ENCODE data around the gene ZNF627.
"Not testable (repeated sequence)": the region's sequence is repeated elsewhere in the genome, so short reads cannot be mapped to it uniquely, and the experiment has no call there.

Gene ZNF627

DNA sequence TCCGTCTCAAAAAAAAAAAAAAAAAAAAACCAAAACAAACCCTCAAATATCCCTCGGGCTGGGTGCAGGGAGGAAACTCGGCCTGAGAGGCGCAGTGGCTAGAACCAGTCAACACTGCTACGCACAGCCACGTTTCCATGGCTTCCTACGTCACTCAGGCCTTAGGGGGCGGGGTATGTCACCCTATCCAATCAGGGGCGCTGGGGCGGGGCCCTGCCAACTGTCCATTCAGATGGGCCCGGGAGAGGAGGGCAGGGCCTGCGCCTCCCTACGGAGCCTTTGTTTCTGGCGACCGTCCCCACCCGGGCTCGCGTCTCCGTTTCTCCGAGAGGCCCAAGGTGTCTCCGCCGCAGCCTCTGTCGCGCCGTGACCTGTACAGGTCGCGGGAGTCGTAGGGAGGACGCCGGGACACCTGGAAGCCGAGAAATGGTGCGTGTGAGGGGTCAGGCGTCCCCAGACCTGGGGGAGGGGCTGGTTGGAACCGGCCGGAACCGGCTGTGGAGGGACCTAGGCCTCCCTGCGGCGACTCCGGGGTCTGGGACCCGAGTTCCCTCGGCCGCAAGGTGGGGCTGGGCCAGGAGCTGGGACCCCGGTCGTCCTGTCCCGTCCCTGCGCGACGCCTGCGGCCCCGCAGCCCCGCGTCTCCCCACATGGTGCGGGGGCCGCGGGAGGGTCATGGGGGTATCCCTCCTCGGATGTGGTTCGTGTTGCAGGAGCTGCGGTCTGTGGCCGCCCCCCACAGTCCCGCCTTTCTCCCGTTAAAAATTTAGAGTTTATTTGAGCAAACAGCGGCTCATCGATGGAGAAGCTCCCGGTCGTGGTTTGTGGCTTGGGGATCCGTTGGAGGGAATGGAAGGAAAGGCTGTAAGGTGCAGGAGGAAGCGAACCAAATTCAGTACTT, at the start of gene ZNF627:
Gene ZNF627, plus strand, starts transcription at position 282 of the 901 bp plus-strand sequence. Its CDS starts 145 bp downstream, at position 427.
- peak; percentile 97 to 99 for DNase-seq (ENCODE audit: low read depth in 2 of 2)

DNA sequence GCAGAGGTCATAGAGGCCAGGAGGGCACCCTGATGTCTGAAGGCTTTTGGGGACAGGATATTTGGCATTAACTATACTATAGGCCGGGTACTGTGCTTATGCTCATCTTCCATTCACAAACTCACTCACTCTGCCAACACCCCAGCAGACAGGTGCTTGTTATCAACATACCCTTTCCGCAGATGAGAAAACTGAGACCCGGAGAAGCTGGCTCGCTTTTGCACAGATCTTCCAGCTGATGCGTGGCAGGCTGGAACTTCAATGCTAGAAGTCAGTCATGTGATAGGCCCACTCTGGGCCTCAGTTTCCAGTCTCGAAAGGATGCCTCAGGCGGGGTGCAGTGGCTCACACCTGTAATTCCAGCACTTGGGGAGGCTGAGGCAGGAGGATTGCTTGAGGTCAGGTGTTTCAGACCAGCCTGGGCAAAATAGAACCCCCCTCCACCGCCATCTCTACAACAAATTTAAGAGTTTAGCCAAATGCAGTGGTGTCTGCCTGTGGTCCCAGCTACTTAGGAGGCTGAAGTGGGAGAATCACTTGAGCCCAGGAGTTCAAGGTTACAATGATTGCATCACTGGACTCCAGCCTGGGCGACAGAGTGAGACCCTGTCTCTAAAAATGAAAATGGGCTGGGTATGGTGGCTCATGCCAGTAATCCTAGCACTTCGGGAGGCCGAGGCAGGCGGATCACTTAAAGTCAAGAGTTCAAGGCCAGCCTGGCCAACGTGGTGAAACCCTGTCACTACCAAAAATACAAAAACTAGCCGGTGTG, 49.2 kb upstream of the ZNF627 start:
- no peak for DNase-seq (ENCODE audit: low read depth in 2 of 2)

DNA sequence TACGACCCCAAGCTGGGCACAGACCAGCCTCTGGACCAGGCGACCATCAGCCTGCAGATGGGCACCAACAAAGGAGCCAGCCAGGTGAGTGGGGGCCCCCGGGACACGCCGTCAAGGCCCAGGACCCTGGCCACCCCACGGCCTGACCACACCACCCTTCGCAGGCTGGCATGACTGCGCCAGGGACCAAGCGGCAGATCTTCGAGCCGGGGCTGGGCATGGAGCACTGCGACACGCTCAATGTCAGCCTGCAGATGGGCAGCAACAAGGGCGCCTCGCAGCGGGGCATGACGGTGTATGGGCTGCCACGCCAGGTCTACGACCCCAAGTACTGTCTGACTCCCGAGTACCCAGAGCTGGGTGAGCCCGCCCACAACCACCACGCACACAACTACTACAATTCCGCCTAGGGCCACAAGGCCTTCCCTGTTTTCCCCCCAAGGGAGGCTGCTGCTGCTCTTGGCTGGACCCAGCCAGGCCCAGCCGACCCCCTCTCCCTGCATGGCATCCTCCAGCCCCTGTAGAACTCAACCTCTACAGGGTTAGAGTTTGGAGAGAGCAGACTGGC, 47.8 kb upstream of the ZNF627 start:
- no peak for DNase-seq (ENCODE audit: low read depth in 2 of 2)

DNA sequence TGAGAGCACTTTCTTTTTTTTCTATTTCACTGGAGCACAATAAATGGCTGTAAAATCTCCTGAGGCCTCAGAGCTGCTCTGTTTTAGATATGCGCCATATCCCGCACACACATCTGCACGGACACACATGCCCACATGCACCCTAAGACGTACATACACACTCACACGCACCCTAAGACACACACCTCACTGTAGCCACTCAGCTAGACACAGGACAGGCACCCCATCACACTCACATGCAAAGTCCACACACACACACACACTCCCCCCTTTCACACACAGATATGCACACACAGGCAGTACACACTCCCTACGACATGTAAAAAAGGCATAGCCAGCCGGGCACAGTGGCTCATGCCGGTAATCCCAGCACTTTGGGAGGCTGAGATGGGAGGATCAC, 47.0 kb upstream of the ZNF627 start:
- DNase-seq (ENCODE audit: low read depth in 2 of 2): no peak

DNA sequence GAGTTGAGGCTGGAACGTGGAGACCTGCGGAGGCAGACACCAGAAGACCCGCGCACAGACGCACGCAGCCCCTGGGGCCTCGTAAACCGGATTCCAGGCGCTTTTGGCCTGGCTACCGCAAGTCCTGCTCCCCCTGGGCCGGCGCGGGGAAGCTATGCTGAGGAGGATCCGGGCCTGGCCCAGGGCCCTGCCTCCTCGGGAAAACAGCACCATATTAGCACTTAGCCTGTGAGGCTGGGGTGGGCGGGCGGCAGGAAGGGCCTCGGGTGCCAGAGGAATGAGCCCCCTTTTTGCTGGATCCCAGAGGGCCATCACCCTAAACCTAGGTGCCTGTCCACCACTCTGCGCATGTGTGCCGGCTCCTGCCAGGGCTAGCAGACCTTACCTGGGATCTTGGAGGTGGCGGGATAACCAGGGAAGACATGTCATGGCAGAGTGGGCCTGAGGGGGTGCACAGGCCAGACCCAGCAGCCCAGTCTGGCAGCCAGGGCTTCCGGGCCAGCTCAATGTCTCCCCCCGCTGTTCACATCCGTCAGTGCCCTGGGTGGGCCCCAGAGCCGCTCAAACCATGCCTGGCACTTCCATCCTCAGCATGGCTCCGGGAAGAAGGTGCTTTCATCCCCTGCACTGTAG, 45.6 kb upstream of the ZNF627 start:
- no peak for DNase-seq (ENCODE audit: low read depth in 2 of 2)

DNA sequence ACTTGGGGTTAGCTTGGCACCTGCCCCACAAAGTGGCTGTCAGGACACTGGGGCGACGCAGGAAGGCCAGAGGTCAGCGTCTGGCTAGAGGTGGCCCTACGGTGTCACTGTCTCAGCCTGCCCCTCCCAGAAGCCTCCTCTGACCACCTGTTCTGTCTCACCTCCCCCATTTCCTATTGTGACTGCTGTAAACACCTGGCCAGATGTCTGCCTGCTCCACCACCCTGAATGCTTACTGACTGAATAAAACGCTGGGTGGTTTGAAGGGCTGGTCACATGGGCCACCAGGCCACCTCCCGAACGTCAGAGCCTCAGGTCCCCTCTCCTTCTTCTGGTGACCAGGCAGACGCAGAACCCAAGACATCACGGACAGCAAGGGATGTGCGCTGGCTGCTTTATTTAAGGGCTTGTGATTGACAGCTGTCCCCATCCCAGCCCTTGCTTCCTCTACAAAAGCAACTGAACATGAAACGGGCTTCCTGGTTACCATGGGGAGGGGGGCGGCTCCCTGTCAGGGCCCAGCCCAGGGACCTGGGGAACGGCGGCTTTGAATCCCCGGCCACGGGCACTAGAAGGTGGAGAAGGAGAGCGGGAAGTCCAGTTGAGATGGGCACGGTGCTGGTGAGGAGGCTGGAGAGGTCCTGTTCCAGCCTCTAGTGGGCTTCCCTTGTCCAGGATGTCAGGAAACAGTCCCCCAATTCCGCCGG, 44.5 kb upstream of the ZNF627 start:
- DNase-seq (ENCODE audit: low read depth in 2 of 2): no peak

DNA sequence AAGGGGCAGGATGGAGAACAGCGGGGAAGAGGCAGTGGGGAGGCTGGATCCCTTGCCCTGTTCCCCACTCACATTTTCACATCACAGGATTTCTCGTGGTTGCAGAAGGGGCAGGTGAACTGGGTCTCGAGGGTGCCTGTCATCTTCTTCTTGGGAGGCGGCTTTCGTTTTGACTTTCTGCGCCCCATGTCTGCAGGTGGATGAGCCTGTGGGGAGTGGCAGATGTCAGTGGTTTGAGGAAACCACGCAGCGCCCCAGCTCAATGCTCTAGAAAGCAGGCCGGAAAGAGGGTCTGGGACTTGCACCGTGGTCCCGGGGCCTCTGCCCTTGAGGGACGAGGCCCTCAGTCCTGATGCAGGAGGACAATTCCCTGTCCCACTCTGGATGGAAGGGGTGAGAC, 43.1 kb upstream of the ZNF627 start:
- DNase-seq (ENCODE audit: low read depth in 2 of 2): no peak

DNA sequence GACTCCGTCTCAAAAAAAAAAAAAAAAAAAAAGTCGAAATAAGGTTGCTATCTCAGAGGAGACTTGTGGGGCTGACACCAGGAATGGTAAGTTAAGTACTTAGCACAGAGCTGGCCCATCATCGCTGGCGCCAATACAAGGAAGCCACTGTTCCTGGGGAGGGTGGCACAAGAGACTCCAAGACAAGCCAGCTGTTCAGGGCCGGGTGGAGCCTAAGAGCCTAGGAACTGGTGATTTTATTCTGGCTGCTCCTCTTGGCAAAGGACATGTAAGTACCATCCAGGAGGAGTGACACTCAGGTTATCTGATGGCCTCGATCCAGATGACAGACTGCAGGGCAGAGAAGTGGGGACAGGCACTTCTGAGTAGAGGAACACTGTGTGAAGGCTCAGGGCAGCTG, 42.0 kb upstream of the ZNF627 start:
- DNase-seq (ENCODE audit: low read depth in 2 of 2): no peak

DNA sequence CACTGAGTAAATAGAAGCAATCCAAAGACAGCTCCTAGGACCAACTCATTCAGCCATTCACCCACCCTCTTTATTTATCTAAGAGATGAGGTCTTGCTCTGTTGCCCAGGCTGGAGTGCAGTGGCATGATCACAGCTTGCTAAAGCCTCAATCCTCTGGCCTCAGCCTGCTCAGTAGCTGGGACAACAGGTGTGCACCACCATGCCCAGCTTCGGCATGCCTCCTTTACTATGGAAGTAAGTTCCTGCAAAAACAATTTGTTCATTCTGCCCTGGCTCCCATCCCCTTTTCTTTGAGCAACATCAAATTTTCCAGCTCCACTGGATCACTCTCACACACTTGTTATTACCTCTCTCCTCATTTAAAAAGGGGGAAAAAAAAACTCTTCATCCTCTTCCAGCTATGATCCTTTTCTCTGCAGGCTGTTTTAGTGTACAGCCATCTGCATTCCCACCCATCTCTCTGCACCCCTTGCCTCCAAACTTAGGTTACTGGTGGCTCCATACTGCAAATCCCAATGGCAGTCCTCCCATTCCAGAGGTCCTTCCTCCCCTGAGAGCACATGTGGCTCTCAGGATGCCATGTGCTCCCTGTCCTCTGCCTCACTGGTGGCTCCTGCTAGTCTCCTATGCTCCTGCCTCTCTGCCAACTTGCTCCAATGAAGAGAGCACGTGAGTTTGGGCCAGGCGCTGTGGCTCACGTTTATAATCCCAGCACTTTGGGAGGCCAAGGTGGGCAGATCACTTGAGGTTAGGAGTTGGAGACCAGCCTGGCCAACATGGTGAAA, 40.5 kb upstream of the ZNF627 start:
- DNase-seq (ENCODE audit: low read depth in 2 of 2): no peak

DNA sequence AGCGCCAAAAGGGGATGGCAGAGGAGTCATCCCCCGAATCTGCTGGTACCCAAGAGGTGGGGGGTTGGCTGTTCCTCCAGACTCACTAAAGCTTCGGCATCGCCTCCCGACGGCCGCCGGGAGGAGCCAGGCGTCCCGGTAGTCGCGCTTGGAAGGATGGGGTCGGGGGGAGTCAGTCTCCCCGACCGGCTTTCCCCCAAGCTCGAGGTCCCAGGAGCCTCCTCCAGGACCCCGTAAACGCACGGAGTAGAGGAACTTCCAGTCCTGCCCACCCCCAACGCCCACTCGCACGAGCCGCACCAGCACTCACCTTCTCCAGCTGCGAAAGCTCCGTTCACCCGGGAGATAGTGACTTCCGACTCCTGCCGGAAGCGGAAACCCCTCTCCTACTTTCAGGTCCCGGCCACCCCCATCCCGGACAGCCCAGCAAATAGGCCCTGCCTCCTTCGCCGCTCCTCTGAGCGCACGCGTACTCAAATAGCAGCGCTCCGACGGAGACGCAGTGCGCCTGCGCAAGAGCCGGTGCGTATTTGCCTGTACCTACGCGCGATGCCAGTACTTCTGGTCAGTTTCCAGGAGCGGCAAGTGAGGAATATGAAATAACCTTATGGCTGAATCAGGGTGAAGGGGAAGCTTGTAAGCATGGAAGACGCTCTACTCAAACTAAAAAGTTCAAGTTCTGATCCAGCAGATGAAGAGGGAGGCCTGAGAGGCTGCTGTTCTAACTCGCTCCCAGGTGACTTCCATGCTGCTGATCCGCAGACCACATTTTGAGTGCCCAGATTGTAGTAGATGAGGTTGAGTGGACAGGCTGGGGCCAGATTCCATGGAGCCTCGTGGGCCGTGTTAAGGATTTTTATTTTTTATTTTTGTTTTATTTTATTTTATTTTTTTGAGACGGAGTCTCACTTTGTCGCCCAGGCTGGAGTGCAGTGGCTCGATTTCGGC, 38.1 kb upstream of the ZNF627 start, which contains the start of gene ELOF1:
Gene ELOF1, minus strand, starts transcription at position 350 of the 948 bp plus-strand sequence. CDS start 4,883 bp downstream, outside the sequence.
- peak; percentile 95 to 97 for DNase-seq (ENCODE audit: low read depth in 2 of 2)

DNA sequence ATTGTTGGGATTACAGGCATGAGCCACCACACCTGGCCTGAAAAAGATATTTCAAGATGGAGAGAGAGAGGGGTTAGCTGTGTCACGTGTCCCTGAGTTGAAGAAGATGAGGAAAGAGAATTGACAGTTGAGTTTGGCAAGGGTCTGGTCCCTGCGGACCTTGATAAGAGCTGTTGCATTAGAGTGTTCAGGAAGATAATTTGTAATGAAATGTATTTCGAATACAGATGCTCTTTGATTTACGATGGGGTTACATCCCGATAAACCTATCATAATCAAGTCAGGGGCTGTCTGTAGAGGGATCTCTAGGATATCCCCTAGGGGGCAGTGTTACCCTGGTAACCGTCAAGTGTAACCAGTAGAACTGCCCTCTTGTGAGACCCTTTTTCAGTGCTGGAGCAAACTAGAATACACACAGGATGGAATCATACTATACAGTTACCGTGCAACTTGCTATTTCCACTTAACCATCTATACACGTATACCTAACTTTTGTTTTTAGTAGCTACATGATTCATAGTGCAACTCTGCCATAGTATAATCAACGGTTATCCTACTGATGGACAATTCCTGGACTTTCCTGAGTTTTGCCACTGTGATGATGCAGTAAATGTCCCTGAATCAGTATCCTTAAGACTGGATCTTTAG, 36.8 kb upstream of the ZNF627 start:
- peak; percentile 51 to 55 for DNase-seq (ENCODE audit: low read depth in 2 of 2)

DNA sequence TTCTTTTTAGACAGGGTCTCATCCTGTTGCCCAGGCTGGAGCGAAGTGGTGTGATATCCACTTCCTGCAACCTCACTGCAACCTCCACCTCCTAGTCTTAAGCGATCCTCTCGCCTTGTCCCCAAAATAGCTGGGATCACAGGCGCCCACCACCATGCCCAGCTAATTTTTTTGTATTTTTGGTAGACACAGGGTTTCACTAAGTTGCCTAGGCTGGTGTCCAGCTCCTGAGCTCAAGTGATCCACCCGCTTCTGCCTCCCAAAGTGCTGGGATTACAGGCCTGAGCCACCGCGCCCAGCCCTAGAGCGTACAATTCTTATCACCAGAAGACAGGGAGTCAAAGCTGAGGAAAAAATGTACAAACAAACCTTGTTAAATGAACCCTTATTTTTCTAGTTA, 33.8 kb upstream of the ZNF627 start:
- DNase-seq (ENCODE audit: low read depth in 2 of 2): no peak

DNA sequence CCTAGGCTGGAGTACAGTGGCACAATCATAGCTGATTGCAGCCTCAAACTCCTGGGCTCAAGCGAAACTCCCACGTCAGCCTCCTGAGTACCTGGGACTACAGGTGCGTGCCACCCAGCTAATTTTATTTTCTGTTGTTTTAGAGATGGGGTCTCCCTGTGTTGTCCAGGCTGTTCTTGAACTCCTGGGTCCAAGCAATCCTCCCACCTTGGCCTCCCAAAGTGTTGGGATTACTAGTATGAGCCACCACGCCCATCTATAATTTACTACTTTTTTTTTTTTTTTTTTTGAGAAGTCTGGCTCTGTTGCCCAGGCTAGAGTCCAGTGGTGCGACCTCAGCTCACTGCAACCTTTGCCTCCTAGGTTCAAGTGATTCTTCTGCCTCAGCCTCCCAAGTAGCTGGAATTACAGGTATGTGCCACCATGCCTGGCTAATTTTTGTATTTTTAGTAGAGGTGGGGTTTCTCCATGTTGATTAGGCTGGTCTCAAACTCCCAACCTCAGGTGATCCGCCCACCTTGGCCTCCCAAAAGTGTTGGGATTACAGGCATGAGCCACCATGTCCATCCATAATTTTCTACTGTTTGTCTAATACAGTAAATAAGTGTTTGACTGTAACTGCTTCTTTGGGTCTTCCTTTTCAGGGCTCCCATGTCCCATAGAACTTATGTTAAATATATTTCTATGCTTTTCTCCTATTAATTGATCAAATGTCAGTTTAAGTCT, 33.0 kb upstream of the ZNF627 start:
- not testable (repeated sequence) for DNase-seq (ENCODE audit: low read depth in 2 of 2)

DNA sequence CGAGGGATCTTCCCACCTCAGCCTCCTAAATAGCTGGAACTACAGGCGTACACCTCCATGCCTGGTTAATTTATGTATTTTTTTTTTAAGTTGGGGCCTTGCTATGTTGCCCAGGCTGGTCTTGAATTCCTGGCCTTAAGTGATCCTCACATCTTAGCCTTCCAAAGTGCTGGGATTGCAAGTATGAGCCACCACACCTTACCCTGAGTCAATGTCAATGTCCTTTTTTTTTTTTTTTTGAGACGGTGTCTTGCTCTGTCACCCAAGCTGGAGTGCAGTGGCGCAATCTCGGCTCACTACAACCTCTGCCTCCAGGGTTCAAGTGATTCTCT, 31.7 kb upstream of the ZNF627 start:
- DNase-seq (ENCODE audit: low read depth in 2 of 2): not testable (repeated sequence)

DNA sequence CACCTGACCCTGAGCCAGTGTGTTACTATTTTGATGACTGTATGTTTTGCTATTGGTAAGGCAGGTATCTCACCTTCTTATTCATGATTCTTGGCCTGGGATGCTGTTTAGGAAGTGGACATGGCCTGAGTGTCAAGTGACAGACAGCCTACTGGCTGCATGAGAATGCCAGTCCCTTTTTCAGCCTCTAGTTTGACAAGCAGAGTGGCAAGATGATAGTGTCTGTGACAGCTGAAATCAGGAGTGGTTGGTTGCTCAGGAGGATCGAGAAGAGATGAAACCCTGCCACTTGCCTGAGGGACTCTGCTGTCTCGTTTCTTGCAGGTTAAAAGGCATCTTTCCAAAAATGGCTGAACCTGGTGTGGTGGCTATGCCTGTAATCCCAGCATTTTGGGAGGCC, 31.1 kb upstream of the ZNF627 start:
- DNase-seq (ENCODE audit: low read depth in 2 of 2): no peak

DNA sequence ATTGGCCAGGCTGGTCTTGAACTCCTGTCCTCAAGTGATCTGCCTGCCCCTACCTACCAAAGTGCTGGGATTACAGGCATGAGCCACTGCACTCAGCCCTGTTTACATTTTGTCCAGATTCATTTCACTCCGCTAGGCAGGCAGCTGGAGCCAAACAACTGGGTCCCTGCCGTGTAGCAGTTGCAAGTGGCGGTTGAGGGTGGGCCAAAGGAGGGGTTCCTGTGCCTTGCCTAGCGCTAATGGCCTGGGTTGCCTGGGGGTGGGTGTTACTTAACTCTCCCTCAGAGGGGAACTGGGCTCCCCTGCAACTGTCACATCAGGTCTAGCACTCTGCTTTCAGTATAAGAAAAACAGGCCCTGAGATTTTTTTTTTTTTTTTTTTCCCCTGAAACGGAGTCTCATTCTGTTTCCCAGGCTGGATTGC, 27.2 kb upstream of the ZNF627 start:
- DNase-seq (ENCODE audit: low read depth in 2 of 2): no peak

DNA sequence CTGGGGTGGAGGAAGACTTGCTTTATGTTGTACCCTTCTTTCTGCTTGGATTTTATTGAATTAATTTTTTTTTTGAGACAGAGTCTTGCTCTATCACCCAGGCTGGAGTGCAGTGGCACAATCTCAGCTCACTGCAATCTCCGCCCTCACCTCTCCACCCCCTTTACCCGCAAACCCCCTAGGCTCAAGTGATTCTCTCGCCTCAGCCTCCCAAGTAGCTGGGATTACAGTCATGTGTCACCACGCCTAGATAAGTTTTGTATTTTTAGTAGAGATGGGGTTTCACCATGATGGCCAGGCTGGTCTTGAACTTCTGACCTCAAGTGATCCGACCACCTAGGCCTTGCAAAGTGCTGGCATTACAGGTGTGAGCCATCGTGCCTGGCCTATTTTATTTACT, 23.9 kb upstream of the ZNF627 start:
- not testable (repeated sequence) for DNase-seq (ENCODE audit: low read depth in 2 of 2)

DNA sequence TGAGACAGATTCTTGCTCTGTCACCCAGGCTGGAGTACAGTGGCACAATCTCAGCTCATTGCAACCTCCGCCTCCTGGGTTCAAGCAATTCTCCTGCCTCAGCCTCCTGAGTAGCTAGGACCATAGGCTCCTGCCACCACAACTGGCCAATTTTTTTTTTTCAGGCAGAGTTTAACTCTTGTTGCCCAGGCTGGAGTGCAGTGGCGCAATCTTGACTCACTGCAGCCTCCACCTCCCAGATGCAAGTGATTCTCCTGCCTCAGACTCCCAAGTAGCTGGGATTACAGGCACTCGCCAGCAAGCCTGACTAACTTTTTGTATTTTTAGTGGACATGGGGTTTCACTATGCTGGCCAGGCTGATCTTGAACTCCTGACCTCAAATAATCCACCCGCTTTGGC, 23.5 kb upstream of the ZNF627 start:
- not testable (repeated sequence) for DNase-seq (ENCODE audit: low read depth in 2 of 2)

Data from stimulated activated CD4-positive, alpha-beta T cell treated with anti-CD3 and anti-CD28 coated beads, Interleukin-15, amount 100 ng/mL, for 48 hours (primary cell).